ENCODE data around the gene P2RY2.
"Not testable (repeated sequence)": the region's sequence is repeated elsewhere in the genome, so short reads cannot be mapped to it uniquely, and the experiment has no call there.

Gene P2RY2

GRCh38 chr11:73229321-73229895 lies 11.3 kb downstream of the P2RY2 start:
- no peak for DNase-seq

GRCh38 chr11:73229896-73230875 lies 12.1 kb downstream of the P2RY2 start:
- DNase-seq: no peak

- no peak for DNase-seq
Measured at GRCh38 chr11:73230931-73231330, 12.8 kb downstream of the P2RY2 start.

GRCh38 chr11:73232487-73232886 lies 14.4 kb downstream of the P2RY2 start:
- not testable (repeated sequence) for DNase-seq

GRCh38 chr11:73233211-73233610 lies 15.1 kb downstream of the P2RY2 start:
- DNase-seq: no peak

- DNase-seq: no peak
Measured at GRCh38 chr11:73233692-73234470, 15.8 kb downstream of the P2RY2 start.

GRCh38 chr11:73234471-73235181 lies 16.5 kb downstream of the P2RY2 start:
- DNase-seq: no peak

- DNase-seq: no peak
Measured at GRCh38 chr11:73235236-73235786, 17.2 kb downstream of the P2RY2 start.

GRCh38 chr11:73236205-73236765 lies 18.2 kb downstream of the P2RY2 start:
- no peak for DNase-seq

- DNase-seq: no peak
Measured at GRCh38 chr11:73236854-73237253, 18.8 kb downstream of the P2RY2 start.

- DNase-seq: no peak
Measured at GRCh38 chr11:73237471-73238290, 19.6 kb downstream of the P2RY2 start.

GRCh38 chr11:73239111-73239521 lies 21.0 kb downstream of the P2RY2 start:
- no peak for DNase-seq

- no peak for DNase-seq
Measured at GRCh38 chr11:73239571-73240189, 21.6 kb downstream of the P2RY2 start.

GRCh38 chr11:73240190-73240781 lies 22.2 kb downstream of the P2RY2 start:
- DNase-seq: no peak

GRCh38 chr11:73241300-73241699 lies 23.2 kb downstream of the P2RY2 start:
- DNase-seq: no peak

GRCh38 chr11:73242251-73243092 lies 24.4 kb downstream of the P2RY2 start:
- DNase-seq: peak; percentile 70

- DNase-seq: no peak
Measured at GRCh38 chr11:73243093-73243485, 25.0 kb downstream of the P2RY2 start.

- DNase-seq: peak; percentile 47
Measured at GRCh38 chr11:73244589-73245240, 26.6 kb downstream of the P2RY2 start.

GRCh38 chr11:73245461-73245860 lies 27.4 kb downstream of the P2RY2 start:
- no peak for DNase-seq
